K562 (cell line): Measurements from ENCODE around the gene ENKUR. TPM values are rescaled to one million over a fixed set of nuclear protein-coding genes. Genes with fewer than 3 reads are reported as not detected.

Source experiments
- BRD9 ChIP-seq: fragments of 450-650 bp; IDR thresholded peaks from 2 replicates; pipeline ENCODE4 v1.6.1; 2018; ENCODE audit warnings: low read depth; ENCODE audit not compliant: partially characterized antibody
- CBFB ChIP-seq: sonication (generic); formaldehyde crosslinking; IDR thresholded peaks from 2 replicates; pipeline ENCODE4 v1.4.0; 2020; ENCODE audit warnings: mild to moderate bottlenecking, missing genetic modification reagents
- CBX1 ChIP-seq: sonication (generic); IDR thresholded peaks from 2 replicates; pipeline ENCODE4 v1.6.1; 2016; ENCODE audit warnings: antibody characterized with exemption, low read depth, mild to moderate bottlenecking
- ETV1 ChIP-seq: fragments of 450-650 bp; conservative IDR thresholded peaks from 2 replicates; pipeline ENCODE4 v1.6.1; 2016; ENCODE audit warnings: missing genetic modification characterization, control low read depth, low read depth, missing compliant biosample characterization
- FOXA1 ChIP-seq: fragments of 450-650 bp; IDR thresholded peaks from 2 replicates; pipeline ENCODE4 v1.6.1; 2016; ENCODE audit warnings: mild to moderate bottlenecking, borderline replicate concordance
- HNRNPUL1 ChIP-seq: fragments of 200-400 bp; formaldehyde crosslinking; IDR thresholded peaks from 2 replicates; pipeline ENCODE4 v1.6.1; 2017; ENCODE audit warnings: low read length
- IRF1 ChIP-seq: sonication (generic); formaldehyde crosslinking; IDR thresholded peaks from 2 replicates; pipeline ENCODE4 v1.8.0; 2022; ENCODE audit warnings: missing genetic modification reagents, mild to moderate bottlenecking, borderline replicate concordance
- MCM7 ChIP-seq, 2 experiments: fragments of 450-650 bp; IDR thresholded peaks; 2 replicates each; pipeline ENCODE4 v1.6.1; 2016 to 2018
- MIER1 ChIP-seq: fragments of 450-650 bp; IDR thresholded peaks from 2 replicates; pipeline ENCODE4 v1.6.1; 2016; ENCODE audit warnings: antibody characterized with exemption, mild to moderate bottlenecking, low read depth
- MTA1 ChIP-seq: fragments of 450-650 bp; IDR thresholded peaks from 2 replicates; pipeline ENCODE4 v1.6.1; 2017; ENCODE audit warnings: borderline replicate concordance
- NKRF ChIP-seq: fragments of 450-650 bp; IDR thresholded peaks from 2 replicates; pipeline ENCODE4 v1.6.1; 2016; ENCODE audit warnings: borderline replicate concordance
- NR1H2 ChIP-seq: sonication (generic); formaldehyde crosslinking; IDR thresholded peaks from 2 replicates; pipeline ENCODE4 v1.4.0; 2020; ENCODE audit warnings: mild to moderate bottlenecking, missing genetic modification reagents
- POLR2H ChIP-seq: IDR thresholded peaks from 2 replicates; pipeline ENCODE4 v1.6.1; 2016; ENCODE audit warnings: missing genetic modification characterization, low read depth, mild to moderate bottlenecking, control low read depth, missing compliant biosample characterization, moderate library complexity
- SAFB2 ChIP-seq: fragments of 200-400 bp; formaldehyde crosslinking; IDR thresholded peaks from 2 replicates; pipeline ENCODE4 v1.6.1; 2018; ENCODE audit warnings: borderline replicate concordance, low read length, low read depth, moderate library complexity; ENCODE audit not compliant: severe bottlenecking
- SAP30 ChIP-seq: fragments of 200-600 bp; sonication (generic); IDR thresholded peaks from 2 replicates; pipeline ENCODE4 v1.6.1; 2012; ENCODE audit warnings: borderline replicate concordance, low read depth, mild to moderate bottlenecking, moderate library complexity, low read length, control low read depth, inconsistent platforms; ENCODE audit not compliant: insufficient read depth, poor library complexity, severe bottlenecking
- ZNF518B ChIP-seq: fragments of 250-450 bp; sonication (Bioruptor Pico); IDR thresholded peaks from 2 replicates; pipeline ENCODE4 v1.5.0; 2021; ENCODE audit warnings: mild to moderate bottlenecking, moderate library complexity
- ZNF668 ChIP-seq: fragments of 250-450 bp; sonication (Bioruptor Pico); IDR thresholded peaks from 2 replicates; pipeline ENCODE4 v1.8.0; 2022; ENCODE audit warnings: mild to moderate bottlenecking, inconsistent platforms
- polyA plus RNA-seq, 8 experiments: library from polyadenylated mRNA; depleted of rRNA in 4 of 8; stranded (reverse) in 5 of 8; unstranded in 3 of 8; fragments of >200 nt; fragmentation: Nextera tagmentation in 2 of 8; fragmentation: Illumina TruSeq in 1 of 8; extraction: Ambion mirVana in 2 of 8; extraction: Trizol in 1 of 8; gene quantifications; 2 replicates each; pipeline versions ENCODE4 v1.2.1 to v1.2.3, GENCODE V29; 2011 to 2014; ENCODE audit warnings: inconsistent platforms in 1 of 8, missing spikeins in 1 of 8
- total RNA-seq, 7 experiments: library from RNA; depleted of rRNA in 6 of 7; stranded (reverse); fragments of >200 nt in 6 of 7; fragmentation: Illumina TruSeq in 2 of 7; extraction: Trizol in 2 of 7; gene quantifications; 2 replicates each; pipeline versions ENCODE4 v1.2.1 to v1.2.3, GENCODE V29; 2011 to 2021; ENCODE audit warnings: low replicate concordance in 1 of 7
- TF ChIP-seq, protein P1 (sequence below): fragments of 450-650 bp; formaldehyde crosslinking; IDR thresholded peaks from 2 replicates; pipeline ENCODE4 v1.4.0; 2020; ENCODE audit warnings: mild to moderate bottlenecking, moderate library complexity

ENKUR gene
- total and polyA plus RNA-seq, 9 of the 15 experiments (the other 6 are each of a cell fraction or from before 2014, with no cell fraction given) = 0.06 to 0.46 (median 0.20) TPM

GRCh38 chr10:24958721-24959381 is 57.1 kb downstream of the ENKUR start (continued):
- no peak for TF ChIP-seq ZNF518B (CRISPR knock-in tag)
- no peak for TF ChIP-seq BRD9
- TF ChIP-seq SAFB2 = no peak
- TF ChIP-seq MCM7 (IDR thresholded peaks at IDR 0.05) = no peak
- TF ChIP-seq MTA1 = no peak
- no peak for TF ChIP-seq NR1H2 (CRISPR knock-in tag)
- no peak for TF ChIP-seq SAP30
- peak; percentile 71 for TF ChIP-seq ETV1
- TF ChIP-seq, protein P1, sequence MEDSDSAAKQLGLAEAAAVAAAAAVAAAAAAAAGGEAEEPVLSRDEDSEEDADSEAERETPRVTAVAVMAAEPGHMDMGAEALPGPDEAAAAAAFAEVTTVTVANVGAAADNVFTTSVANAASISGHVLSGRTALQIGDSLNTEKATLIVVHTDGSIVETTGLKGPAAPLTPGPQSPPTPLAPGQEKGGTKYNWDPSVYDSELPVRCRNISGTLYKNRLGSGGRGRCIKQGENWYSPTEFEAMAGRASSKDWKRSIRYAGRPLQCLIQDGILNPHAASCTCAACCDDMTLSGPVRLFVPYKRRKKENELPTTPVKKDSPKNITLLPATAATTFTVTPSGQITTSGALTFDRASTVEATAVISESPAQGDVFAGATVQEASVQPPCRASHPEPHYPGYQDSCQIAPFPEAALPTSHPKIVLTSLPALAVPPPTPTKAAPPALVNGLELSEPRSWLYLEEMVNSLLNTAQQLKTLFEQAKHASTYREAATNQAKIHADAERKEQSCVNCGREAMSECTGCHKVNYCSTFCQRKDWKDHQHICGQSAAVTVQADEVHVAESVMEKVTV = peak; percentile 39; the same call in 1 of the 2 replicates
- TF ChIP-seq HNRNPUL1 = no peak
- no peak for TF ChIP-seq CBX1
- TF ChIP-seq ZNF668 (CRISPR knock-in tag) = 0 out of 2 replicates have a peak, but pooled peaks have one; percentile 7
- no peak for TF ChIP-seq FOXA1
- 0 out of 2 replicates have a peak, but pooled peaks have one; percentile 32 for TF ChIP-seq POLR2H
- TF ChIP-seq IRF1 (CRISPR knock-in tag) = no peak
- no peak for TF ChIP-seq CBFB (CRISPR knock-in tag)
- no peak for TF ChIP-seq MIER1
- no peak for TF ChIP-seq NKRF
